HG02852 (cell line): ENCODE measurements around the gene ZSWIM6.

Source experiments
- ATAC-seq: cut with Tn5 transposase; IDR thresholded peaks from one replicate; pipeline ENCODE4 v1.9.1; 2021; ENCODE audit warnings: mild to moderate bottlenecking, moderate library complexity; ENCODE audit not compliant: unreplicated experiment

The ZSWIM6 gene

DNA sequence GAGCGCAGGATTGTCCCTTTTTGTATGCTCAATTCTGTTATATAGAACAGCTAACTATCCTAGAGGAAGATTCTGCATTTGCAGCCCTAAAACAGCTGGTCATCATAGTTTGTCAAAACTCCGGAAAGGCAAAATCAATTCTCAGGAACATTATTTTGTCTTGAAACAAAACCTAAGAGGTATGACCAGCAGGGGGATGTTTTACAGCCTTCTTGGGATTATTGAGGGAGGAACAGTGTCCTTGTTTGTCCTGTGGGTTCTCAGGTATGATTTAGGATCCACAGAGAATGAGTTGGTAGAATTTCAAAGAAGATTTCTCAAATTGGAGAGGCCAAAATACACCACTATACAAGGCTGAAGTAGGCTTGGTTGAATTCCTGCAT lies 136.4 kb downstream of the ZSWIM6 start:
- no peak for ATAC-seq

DNA sequence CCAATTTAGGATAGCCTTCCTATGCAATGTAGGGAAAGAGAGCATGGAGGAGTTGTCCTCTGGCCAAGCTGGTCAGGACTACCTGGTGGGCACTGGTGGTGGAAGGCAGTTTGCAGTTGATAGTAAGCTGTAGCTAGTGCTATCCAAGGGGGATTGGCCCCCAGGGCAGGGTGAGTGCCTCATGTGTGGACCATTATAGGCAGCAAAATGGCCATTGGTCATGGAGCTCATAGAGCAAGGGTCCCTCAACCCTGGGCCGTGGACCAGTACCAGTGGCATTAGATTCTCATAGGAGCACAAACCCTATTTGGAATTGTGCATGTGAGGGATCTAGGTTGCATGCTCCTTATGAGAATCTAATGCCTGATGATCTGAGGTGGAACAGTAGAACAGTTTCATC lies 139.3 kb downstream of the ZSWIM6 start:
- ATAC-seq = no peak

DNA sequence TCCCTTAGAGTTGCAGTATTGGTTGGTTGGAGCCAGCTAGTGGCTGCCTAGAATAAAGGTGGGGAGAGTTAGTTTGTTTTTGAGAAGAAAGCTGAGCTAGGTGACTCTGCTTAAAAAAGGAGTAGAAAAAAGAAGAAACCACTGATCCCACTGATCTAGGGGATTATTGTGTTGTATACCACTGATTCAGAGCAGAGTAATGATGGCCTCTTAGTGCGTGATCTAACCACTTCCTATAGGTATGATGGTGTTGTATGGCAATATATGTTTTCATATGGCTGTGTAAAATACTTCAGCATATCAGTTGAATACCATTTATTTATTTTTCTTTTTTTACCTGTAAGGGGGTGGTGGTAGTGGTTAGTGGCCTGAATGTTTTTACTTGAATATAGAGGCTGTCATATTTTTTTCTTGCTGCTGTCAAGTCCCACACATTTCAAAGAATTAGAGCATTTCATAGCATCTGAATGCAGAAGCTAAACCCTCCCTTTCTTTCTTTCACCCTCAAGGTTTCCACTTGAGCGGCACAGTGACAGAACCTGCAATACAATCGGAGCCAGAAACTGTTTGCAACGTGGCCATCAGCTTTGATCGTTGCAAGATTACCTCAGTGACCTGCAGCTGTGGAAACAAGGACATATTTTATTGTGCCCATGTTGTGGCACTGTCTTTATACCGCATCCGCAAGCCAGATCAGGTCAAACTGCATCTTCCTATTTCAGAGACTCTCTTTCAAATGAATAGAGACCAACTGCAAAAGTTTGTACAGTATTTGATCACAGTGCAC lies 140.3 kb downstream of the ZSWIM6 start:
- ATAC-seq = no peak

DNA sequence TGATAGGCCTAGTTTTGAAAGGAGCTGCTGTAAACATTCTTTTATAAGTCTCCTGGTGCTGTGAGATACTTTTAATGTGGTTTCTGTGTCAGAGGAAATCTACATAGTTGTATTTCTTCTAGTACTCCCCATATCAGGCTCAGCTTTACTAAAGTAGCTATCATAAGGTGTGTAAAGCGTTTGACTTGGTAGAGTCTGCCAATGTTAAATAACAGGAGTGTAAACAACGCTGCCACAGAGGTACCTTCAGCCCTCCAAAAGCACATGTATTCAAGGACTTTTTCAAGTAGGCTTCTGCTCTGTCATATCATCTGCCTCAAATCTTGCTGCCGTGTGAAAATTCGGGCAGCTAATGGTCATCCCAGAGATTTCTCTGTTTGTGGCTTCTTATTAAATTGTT lies 142.7 kb downstream of the ZSWIM6 start:
- ATAC-seq = no peak

DNA sequence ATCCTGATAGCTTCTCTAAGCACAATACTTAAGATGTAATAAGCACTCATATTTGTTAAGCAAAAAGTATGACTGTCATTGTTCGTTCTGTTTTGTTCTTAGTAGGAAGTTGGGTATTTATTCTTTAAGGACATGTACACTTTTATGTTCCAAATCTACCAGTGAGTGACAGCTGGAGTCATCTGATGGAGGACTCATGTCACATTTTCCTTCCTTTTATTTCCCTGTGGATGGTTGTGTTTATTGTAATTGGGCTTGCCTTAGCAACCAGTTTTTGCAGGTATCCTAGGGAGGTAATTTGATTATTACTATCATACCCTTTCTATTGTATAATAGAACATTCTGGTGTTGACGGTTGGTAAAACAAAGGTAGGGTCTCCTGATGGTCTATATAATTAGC lies 145.7 kb downstream of the ZSWIM6 start:
- ATAC-seq = no peak

DNA sequence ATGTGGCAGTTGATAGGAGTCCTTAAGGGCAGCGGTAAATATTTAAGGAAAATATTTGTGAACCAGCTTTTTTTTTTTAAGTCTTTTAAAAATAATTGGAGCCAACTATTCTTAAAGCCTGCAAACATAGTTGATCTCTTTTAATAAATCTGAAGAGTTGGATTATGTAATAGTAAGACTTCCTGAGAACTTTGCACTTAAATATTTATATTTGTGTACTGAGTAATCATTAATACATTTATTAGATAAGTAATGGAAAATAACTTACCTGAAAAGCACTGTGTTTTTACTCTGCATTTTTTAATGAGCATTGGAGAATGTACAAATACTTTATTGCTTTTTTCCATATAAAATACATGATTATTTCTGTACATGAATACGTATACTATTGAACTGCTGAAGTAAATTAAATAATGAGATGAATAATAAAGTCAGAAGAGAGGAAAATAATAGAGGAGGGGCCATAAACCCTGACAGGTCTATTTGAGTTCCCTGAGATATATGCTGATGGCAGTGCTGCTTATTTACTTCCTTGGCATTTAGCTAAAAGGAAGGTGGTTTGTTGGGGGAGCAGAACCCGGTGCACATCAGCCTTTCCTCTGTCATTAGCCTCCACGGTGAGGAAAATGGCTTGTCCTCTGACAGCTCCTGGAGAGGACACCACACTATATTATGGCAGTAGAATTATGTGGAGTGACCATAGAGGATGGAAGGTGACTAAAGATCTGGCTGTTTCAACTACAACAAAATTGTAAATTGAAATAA lies 148.0 kb downstream of the ZSWIM6 start:
- no peak for ATAC-seq

DNA sequence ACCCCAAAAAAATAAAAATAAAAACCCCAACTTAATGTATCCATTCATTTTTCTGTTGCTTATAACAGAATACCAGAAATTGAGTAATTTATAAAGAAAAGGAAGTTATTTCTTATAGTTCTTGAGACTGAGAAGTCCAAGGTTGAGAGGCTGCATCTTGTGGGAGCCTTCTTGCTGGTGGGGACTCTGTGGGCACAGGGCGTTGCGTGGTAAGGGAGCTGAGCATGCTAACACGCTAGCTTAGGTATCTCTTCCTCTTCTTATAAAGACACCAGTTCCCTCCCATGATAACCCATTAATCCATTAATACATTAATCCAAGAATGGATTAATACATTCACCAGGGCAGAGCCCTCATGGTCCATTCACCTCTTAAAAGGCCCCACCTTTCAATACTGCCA lies 150.9 kb downstream of the ZSWIM6 start:
- no peak for ATAC-seq

DNA sequence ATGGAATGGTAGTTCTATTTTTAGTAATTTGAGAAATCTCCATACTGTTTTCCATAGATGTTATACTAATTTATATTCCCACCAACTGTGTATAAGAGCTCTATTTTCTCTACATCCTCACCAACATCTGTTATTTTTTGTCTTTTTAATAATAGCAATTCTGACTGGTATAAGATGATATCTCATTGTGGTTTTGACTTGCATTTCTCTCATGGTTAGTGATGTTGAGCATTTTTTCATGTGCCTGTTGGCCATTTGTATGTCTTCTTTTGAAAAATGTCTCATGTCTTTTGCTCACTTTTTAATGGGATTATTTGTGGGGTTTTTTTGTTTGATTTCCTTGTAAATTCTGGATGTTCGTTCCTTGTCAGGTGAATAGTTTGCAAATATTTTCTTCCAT lies 154.4 kb downstream of the ZSWIM6 start:
- ATAC-seq = no peak

DNA sequence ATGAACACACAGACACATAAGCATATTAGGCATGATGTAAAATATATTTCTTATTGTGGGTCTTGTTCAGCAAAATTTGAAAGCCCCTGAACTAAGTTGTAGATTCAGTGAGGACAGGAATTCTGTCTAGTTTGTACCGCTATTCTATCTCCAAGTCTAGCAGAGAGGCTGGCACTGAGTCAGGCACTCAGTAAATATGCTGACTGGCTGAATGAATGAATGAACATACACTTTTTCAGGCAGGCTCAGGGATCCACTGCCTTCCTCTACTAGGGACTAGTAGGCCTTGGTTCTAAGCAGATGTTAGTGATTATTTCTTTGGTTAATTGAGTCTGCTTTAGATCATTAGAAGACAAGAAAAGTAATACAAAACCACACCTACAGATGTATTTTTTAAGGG lies 157.5 kb downstream of the ZSWIM6 start:
- ATAC-seq = no peak

DNA sequence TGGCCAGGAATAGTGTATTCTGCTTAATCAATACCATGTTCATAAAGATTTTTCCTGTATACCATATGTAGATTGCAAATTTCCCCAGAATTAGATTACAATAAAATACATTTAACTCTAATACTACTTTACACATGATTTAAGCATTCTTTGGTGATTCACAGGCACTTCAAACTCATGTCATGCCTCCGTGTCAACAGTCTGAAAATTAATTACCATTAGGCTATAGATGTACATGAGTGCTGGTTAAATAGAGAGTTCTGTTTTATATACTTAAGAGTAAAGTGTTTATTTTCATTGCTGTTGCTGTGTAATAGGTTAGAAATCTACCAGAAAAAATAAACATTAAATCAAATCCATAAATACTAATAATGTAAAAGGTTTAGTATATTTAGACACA lies 159.8 kb downstream of the ZSWIM6 start:
- no peak for ATAC-seq

DNA sequence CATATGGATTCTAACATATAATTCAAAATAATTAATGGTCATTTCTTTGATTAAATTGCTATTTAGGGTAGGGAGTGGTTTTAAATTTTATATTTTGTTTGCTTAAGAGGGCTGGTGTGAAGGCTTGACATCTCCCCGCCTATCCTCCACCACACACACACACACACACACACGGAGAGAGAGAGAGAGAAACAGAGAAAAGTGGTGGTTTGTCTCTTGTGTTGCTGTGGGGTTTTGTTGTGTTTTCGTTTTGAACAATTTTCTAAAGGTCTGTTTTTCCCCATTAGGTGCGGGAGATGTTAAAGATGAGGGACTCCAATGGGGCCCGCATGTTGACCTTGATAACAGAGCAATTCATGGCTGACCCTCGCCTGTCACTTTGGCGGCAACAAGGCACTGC lies 161.9 kb downstream of the ZSWIM6 start:
- no peak for ATAC-seq

DNA sequence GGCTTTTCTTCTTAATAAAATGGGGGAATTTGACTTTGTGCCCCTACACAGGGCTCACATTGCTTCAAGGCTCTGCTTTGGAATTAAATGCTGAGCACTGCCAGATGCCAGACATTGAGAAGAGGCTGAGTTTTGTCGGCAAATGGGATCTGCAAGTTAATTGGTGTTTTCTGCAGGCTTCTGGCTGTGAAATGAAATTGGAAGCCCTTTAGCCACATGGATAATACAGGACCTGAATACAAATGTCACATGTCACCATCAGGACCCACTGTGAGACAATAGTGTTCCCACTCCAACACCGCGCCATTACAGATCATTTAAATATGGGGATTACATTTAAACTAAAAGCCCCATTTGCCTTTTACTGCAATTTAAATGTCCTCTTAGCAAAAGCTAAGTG lies 164.4 kb downstream of the ZSWIM6 start:
- no peak for ATAC-seq

DNA sequence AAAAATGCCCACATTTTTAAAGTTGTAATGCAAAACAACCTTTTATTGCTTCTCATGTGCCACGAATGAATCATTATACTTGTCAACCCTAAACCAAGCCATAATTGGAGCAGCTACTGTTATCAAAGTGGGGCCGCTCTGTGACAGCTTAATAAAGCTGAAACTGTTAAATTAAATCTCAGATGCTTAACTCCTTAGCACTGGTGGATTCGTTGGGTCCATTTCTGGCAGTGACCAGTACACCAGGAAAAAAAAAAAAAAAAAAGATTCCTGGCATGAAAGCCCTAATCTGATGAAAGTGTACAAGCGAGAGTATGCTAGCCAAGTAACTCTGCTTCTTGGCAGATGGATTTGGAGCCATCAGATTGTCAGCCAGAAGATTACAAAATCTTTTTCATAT lies 164.8 kb downstream of the ZSWIM6 start:
- ATAC-seq = no peak

DNA sequence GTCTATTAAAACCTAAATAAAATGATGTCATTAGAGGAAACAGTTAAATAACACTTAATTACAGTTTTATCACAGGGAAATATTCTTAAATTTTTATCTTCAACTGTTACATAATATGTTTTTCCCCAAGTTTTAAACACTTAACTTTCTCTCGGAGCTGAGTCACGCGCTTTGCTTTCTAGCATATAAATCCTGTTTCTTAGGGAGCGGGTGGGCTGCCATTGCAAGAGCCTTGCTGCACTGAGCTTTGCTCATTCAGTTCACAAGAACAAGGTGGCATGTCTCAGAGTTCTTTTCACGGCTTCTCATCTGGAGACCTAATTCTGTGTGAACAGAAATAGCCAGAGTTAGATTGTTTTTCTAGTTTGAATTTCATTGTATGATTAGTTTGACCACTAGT lies 166.1 kb downstream of the ZSWIM6 start:
- no peak for ATAC-seq

DNA sequence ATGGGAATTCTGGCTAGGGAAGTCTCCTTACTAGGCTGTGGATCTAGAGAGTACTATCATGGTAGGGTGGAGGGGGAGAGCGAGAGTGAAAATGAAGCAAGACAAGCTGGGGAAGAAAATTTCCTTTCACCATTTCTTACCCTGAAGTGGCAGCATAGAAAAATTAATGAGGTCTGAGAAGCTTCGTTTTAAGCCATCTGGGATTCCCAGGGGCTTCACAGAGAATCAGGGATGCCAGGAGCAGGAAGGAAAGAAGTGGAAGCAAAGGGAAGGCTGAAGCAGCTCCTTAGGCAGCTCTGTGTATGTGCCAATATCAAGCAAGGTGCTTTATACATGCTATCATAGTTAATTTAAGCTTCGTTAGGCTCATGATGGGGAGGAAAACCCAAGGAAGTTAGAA lies 169.9 kb downstream of the ZSWIM6 start:
- ATAC-seq = no peak

DNA sequence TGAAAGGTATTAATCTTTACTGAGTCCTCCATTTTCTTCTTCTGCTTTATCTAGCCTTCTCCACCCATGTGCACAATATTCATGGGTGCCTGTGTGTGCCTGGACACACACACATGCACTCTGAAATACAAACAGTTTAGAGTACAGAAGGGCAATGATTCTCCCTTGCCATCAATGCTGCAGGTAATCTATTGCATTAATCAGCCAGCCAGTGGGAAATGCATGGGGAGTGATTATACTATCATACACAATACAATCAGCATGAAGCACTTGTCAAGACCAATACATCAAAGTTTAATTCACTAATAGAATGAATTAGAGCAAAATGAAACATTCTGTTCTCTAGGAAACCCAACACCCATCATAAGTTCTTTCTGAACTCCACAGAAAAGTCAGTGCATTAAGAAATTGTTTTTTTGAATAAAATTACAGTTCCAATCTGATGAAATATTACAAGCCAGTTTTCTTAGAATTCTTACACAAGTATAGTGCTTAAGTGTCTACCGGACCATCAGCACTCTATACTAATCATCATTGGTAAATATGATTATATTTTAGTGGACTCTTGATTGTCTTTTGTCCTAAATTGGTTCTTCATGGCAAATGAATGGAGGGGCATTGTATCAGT lies 172.2 kb downstream of the ZSWIM6 start:
- ATAC-seq = no peak

DNA sequence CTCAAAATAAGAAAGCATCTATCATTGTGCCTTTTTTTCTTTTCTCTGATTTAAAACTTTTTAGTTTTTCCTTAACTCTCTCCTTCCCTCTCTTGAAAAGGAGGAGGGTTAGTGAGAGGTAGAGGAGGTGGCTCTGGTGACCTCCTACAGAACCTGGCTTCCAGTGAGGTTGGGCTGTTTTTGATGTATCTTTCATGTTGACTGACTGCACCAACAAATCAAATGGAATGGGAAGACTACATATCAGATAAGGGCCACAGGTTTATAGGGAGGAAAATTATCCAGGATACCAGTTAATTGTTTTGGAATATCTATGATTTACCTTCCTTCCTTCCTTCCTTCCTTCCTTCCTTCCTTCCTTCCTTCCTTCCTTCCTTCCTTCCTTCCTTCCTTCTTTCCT lies 173.2 kb downstream of the ZSWIM6 start:
- no peak for ATAC-seq

DNA sequence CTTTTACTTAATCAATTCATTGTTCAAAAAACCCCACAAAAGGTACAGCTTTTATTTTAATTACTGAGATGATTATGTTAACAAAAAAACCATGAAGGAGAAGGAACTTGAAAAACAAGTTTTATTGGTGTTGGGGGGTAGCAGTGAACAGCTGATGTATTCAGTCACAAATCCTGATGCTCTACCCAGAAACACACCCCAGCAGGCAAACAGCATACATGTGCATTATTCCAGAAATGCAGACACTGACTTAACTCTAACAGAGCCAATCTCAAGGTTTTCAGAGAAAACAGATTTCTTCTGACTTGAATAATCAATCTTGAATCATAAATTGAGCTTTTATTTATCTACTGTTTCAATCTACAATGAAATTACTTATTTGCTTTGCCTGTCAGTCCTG lies 175.2 kb downstream of the ZSWIM6 start:
- ATAC-seq = no peak

DNA sequence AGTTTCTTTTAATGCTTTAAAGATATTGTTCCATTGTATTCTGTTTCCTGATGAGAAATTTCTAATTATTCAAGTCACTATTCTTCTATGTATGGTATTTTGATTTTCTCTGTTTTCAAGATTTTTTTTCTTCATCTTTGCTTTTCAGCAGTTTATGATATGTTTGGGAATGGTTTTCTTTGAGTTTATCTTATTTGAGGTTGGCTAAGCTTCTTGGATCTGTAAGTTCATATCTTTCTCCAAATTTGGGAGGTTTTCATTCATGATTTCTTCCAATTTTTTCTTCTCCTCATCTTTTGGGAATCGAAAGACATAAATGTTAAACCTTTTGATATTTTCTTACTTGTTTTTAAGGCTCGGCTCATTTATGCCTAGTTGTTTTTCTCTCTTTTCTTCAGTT lies 184.9 kb downstream of the ZSWIM6 start:
- ATAC-seq = no peak

DNA sequence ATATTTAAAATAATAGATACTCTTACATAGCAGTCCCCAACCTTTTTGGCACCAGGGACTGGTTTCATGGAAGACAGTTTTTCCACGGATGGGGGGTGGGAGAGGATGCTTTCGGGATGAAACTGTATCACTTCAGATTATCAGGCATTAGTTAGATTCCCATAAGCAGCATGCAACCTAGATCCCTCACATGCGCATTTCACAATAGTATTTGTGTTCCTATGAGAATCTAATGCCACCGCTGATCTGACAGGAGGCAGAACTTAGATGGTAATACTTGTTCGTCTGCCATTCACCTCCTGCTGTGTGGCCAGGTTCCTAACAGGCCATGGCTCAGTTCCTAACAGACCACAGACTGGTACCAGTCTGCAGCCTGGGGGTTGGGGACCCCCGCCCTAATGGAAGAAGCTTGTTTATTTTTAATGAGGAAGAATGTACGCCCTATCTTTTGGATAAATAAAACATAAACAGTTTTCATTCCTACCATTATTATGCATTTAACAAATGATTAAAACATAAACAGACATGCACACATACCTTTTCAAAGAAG lies 187.7 kb downstream of the ZSWIM6 start:
- no peak for ATAC-seq

DNA sequence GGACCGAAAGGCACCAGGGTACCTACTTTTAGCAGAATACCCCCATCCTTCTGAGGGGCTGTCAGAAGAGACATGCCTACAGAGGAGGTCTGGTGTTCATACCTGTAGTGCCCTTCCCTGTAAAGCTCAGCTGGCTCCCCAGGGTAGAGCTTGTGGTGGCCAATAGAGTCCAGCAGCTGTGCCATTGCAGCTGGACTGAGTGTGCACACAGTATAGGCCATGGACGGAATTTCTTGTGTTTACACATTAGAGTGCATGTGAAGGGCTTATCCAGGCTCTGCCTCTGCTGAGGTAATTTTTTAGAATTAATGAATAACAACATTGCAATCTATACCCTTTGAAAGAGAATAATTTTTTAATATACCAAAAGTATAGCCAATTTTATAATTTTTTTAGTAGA lies 191.0 kb downstream of the ZSWIM6 start:
- no peak for ATAC-seq

DNA sequence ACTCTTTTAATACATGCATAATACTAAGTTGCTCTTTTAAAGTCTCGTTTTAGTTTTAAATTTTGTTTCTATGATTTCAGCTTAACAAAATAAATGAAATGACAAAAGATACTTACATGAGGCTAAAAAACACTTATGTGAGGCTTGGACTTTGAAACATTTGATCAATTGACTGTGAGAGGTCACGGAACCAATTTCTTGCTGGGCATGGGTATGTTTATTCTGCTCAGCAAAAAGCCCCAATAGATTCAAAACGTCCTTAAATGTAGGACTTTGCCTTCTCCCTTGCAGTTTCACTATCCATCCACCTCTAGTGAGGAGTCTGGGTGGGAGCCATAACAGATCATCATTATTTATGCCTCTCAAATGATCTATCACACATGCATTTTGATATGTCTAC lies 191.9 kb downstream of the ZSWIM6 start:
- no peak for ATAC-seq
